Lung (tissue), 12 donors: ENCODE measurements around the gene SRD5A1. TPM values are rescaled to one million over a fixed set of nuclear protein-coding genes. Genes with fewer than 3 reads are reported as not detected.

Experiments
- ATAC-seq: fragments of 200-7000 bp; cut with Tn5 transposase; one replicate; pipeline ENCODE4 v1.9.1; 2020; ENCODE audit warnings: moderate number of reproducible peaks; ENCODE audit not compliant: insufficient read depth, low FRiP score
- DNase-seq, 3 donors: peaks; one replicate each; pipeline ENCODE4 v3.0.0-alpha.2; 2013 to 2017
- H3K27ac ChIP-seq, 2 donors: one replicate each; pipeline ENCODE4 v1.5.1; 2013; ENCODE audit warnings: mild to moderate bottlenecking in 2 of 2, moderate library complexity in 2 of 2, control low read depth in 1 of 2, inconsistent platforms in 1 of 2, low read depth in 1 of 2, low read length in 1 of 2
- H3K27me3 ChIP-seq, 3 donors: one replicate each; pipeline ENCODE4 v1.5.1; 2013; ENCODE audit warnings: low read length in 2 of 3; ENCODE audit not compliant: control insufficient read depth in 3 of 3, insufficient read depth in 3 of 3
- H3K36me3 ChIP-seq, 4 donors: one replicate each; pipeline ENCODE4 v1.5.1; 2013; ENCODE audit warnings: low read length in 4 of 4, mild to moderate bottlenecking in 1 of 4, moderate library complexity in 1 of 4; ENCODE audit not compliant: control insufficient read depth in 4 of 4, insufficient read depth in 4 of 4
- H3K4me1 ChIP-seq, 5 donors: one replicate each; pipeline ENCODE4 v1.5.1; 2013; ENCODE audit warnings: low read length in 5 of 5, mild to moderate bottlenecking in 2 of 5, moderate library complexity in 1 of 5; ENCODE audit not compliant: control insufficient read depth in 5 of 5, insufficient read depth in 5 of 5
- H3K4me3 ChIP-seq: one replicate; pipeline ENCODE4 v1.5.1; 2013; ENCODE audit warnings: mild to moderate bottlenecking, control low read depth, moderate library complexity
- H3K9ac ChIP-seq, 2 donors: one replicate each; pipeline ENCODE4 v1.5.1; 2013; ENCODE audit warnings: low read length in 2 of 2, control low read depth in 1 of 2; ENCODE audit not compliant: insufficient read depth in 1 of 2
- H3K9me3 ChIP-seq, 4 donors: one replicate each; pipeline ENCODE4 v1.5.1; 2013; ENCODE audit warnings: low read length in 3 of 4, mild to moderate bottlenecking in 1 of 4, moderate library complexity in 1 of 4; ENCODE audit not compliant: control insufficient read depth in 4 of 4, insufficient read depth in 3 of 4
- WGBS, 2 donors: extraction: QIAGEN DNeasy Blood & Tissue Kit; methylation state at CpG; one replicate each; pipeline ENCODE4 v1.1.7; 2013; 5-methylcytosine and 5-hydroxymethylcytosine counted together
- polyA plus RNA-seq, 2 donors: library from polyadenylated mRNA; stranded (reverse); fragments of 200-250 nt; gene quantifications; one replicate each; pipeline ENCODE4 v1.2.1, GENCODE V29; 2013
- total RNA-seq, 2 donors: library from RNA; depleted of rRNA in 1 of 2; stranded (reverse); fragments of >200 nt in 1 of 2; gene quantifications; one replicate each; pipeline ENCODE4 v1.2.1, GENCODE V29; 2014 to 2021
- TF ChIP-seq, protein P1 (sequence below): IDR thresholded peaks from 2 replicates; pipeline ENCODE4 v1.5.1; 2012; ENCODE audit warnings: mild to moderate bottlenecking; ENCODE audit errors: control extremely low read depth, extremely low read depth
- donor health status: control.
- donor health status: control.
- donor health status: Bipolar disorder and iron deficiency.
- donor health status: healthy.
- donor health status: DM: yes; HTN: yes; CAD: no.

SRD5A1 gene
- total and polyA plus RNA-seq, 4 donors: 2.6 to 14.4 (median 7.3) TPM

DNA sequence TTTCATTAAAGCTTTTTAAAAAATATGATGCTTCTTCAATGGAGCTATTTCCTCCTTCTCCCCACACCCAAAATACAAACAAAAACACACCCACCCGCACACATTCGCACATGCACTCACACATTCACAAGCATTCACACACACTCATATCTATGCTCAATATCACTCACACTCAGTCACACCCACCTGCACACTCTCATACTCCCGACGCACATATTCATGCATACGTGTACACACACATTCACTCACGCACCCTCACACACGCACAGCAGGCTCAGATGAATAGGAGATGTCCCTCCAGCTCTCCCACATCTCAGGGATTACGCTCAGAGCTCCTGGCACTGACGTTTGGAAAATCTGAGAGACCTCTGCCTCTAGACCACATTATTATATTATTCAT, 54.3 kb downstream of the SRD5A1 start:
- H3K4me3 ChIP-seq: no peak overlapping the region
- no peak overlapping the region for H3K27ac ChIP-seq
- H3K9ac ChIP-seq: no peak overlapping the region
- no peaks in the 10 kb centered on the region for H3K27me3 ChIP-seq
- H3K36me3 ChIP-seq: no peaks in the 10 kb centered on the region
- TF ChIP-seq, protein P1, sequence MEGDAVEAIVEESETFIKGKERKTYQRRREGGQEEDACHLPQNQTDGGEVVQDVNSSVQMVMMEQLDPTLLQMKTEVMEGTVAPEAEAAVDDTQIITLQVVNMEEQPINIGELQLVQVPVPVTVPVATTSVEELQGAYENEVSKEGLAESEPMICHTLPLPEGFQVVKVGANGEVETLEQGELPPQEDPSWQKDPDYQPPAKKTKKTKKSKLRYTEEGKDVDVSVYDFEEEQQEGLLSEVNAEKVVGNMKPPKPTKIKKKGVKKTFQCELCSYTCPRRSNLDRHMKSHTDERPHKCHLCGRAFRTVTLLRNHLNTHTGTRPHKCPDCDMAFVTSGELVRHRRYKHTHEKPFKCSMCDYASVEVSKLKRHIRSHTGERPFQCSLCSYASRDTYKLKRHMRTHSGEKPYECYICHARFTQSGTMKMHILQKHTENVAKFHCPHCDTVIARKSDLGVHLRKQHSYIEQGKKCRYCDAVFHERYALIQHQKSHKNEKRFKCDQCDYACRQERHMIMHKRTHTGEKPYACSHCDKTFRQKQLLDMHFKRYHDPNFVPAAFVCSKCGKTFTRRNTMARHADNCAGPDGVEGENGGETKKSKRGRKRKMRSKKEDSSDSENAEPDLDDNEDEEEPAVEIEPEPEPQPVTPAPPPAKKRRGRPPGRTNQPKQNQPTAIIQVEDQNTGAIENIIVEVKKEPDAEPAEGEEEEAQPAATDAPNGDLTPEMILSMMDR: no peak
- peaks cover 0 to 5% (median 0%) of the 10 kb centered on the region in 5 donors for H3K4me1 ChIP-seq
- 78 to 79% methylated on average over 9 of the region's 9 CpGs for WGBS, 2 donors
- ATAC-seq: no peak
- peaks cover 0 to 2% (median 0%) of the 10 kb centered on the region in 4 donors for H3K9me3 ChIP-seq
- DNase-seq: no peak

GRCh38 chr5:6692906-6693305, 59.7 kb downstream of the SRD5A1 start:
- DNase-seq (no peak), ATAC-seq (no peak)
- Histone ChIP-seq H3K9me3 (no peaks in the 10 kb centered on the region), H3K4me3 (no peak overlapping the region), H3K27me3 (no peaks in the 10 kb centered on the region), H3K36me3 (no peaks in the 10 kb centered on the region), H3K27ac (no peak overlapping the region), H3K9ac (no peak overlapping the region), H3K4me1 (no peaks in the 10 kb centered on the region)
- TF ChIP-seq, protein P1: no peak
- WGBS, 2 donors: 58 to 78% methylated on average over 1 of the region's 1 CpG

GRCh38 chr5:6698696-6699095, 65.5 kb downstream of the SRD5A1 start:
- no peak for ATAC-seq
- Histone ChIP-seq H3K27me3 (no peaks in the 10 kb centered on the region), H3K4me1 (no peaks in the 10 kb centered on the region), H3K9ac (no peak overlapping the region), H3K36me3 (no peaks in the 10 kb centered on the region), H3K4me3 (no peak overlapping the region), H3K9me3 (no peaks in the 10 kb centered on the region), H3K27ac (no peak overlapping the region)
- TF ChIP-seq, protein P1: no peak
- WGBS, 2 donors: 74 to 78% methylated on average over 1 of the region's 1 CpG
- DNase-seq: no peak

GRCh38 chr5:6699357-6699756, 66.1 kb downstream of the SRD5A1 start:
- H3K4me3 ChIP-seq: no peak overlapping the region
- DNase-seq (no peak), ATAC-seq (no peak)
- no peaks in the 10 kb centered on the region for H3K36me3 ChIP-seq
- no peaks in the 10 kb centered on the region for H3K9me3 ChIP-seq
- no peaks in the 10 kb centered on the region for H3K27me3 ChIP-seq
- no peak overlapping the region for H3K9ac ChIP-seq
- H3K27ac ChIP-seq: no peak overlapping the region
- 85 to 87% methylated on average over 1 of the region's 1 CpG for WGBS, 2 donors
- peaks cover 0 to 4% (median 0%) of the 10 kb centered on the region in 5 donors for H3K4me1 ChIP-seq
- TF ChIP-seq, protein P1: no peak
